Subcutaneous abdominal adipose tissue (tissue), 5 donors: ENCODE results near the gene BLVRA.
"Not testable (repeated sequence)": the region's sequence is repeated elsewhere in the genome, so short reads cannot be mapped to it uniquely, and the experiment has no call there.

Source experiments
- H3K27ac ChIP-seq: one replicate; pipeline ENCODE4 v1.7.0; 2013; ENCODE audit warnings: low read depth, mild to moderate bottlenecking, inconsistent platforms, low read length, moderate library complexity
- H3K27me3 ChIP-seq, 5 donors: one replicate each; pipeline ENCODE4 v1.7.0; 2013; ENCODE audit warnings: low read length in 5 of 5, inconsistent platforms in 1 of 5; ENCODE audit not compliant: control insufficient read depth in 5 of 5, insufficient read depth in 4 of 5
- H3K36me3 ChIP-seq, 5 donors: one replicate each; pipeline ENCODE4 v1.7.0; 2013; ENCODE audit warnings: low read length in 5 of 5; ENCODE audit not compliant: control insufficient read depth in 5 of 5, insufficient read depth in 5 of 5
- H3K4me1 ChIP-seq, 5 donors: one replicate each; pipeline ENCODE4 v1.7.0; 2013; ENCODE audit warnings: low read length in 5 of 5, mild to moderate bottlenecking in 3 of 5, moderate library complexity in 1 of 5; ENCODE audit not compliant: control insufficient read depth in 5 of 5, insufficient read depth in 5 of 5
- H3K4me3 ChIP-seq, 5 donors: one replicate each; pipeline ENCODE4 v1.7.0; 2013; ENCODE audit warnings: low read length in 5 of 5, low read depth in 1 of 5
- H3K9ac ChIP-seq, 5 donors: one replicate each; pipeline ENCODE4 v1.7.0; 2013; ENCODE audit warnings: low read length in 5 of 5, mild to moderate bottlenecking in 4 of 5, moderate library complexity in 3 of 5
- H3K9me3 ChIP-seq, 5 donors: one replicate each; pipeline ENCODE4 v1.7.0; 2013; ENCODE audit warnings: low read length in 5 of 5; ENCODE audit not compliant: control insufficient read depth in 5 of 5
- donor health status: healthy.
- donor health status: healthy.
- donor health status: healthy.
- donor health status: healthy.
- donor health status: healthy.

The BLVRA gene

DNA sequence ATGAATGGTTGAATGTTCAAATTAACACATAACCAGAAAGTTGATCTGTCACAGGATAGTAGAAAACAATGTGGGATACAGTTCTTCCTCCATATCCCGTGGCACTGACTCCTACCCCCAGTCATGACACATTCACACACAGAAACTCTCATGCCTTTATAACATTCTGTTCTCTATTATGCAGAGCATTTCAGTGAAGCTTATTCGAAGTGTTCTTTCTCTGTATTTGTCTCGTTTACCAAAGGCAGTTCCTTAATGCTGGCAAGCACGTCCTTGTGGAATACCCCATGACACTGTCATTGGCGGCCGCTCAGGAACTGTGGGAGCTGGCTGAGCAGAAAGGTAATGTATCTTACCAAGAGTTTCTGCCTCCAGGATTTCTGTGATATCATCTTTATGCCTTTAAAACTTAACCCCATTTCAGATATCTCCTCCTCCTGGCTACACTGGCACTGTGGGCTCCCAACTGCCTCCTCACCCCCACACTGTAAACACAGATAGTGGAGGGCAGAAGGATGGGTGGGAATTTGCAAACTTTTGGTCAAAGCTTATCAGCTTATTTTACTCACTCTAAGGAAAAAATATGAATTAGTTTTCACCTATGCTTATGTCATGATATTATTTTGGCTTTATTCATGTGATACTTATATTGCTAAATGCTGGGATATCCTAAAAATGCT, 34.1 kb downstream of the BLVRA start:
- H3K27ac ChIP-seq: no peak overlapping the region
- H3K27me3 ChIP-seq: no peaks in the 10 kb centered on the region
- H3K9ac ChIP-seq: no peak overlapping the region
- peaks cover 15 to 65% (median 49%) of the 10 kb centered on the region in 5 donors for H3K36me3 ChIP-seq
- peaks cover 0 to 3% (median 0%) of the 10 kb centered on the region in 5 donors for H3K4me1 ChIP-seq
- no peaks in the 10 kb centered on the region for H3K9me3 ChIP-seq
- no peak overlapping the region for H3K4me3 ChIP-seq

- H3K9ac ChIP-seq: no peak overlapping the region
- H3K27ac ChIP-seq: no peak overlapping the region
- H3K27me3 ChIP-seq: no peaks in the 10 kb centered on the region
- H3K36me3 ChIP-seq: peaks cover under 1 to 56% (median 44%) of the 10 kb centered on the region in 5 donors
- no peaks in the 10 kb centered on the region for H3K9me3 ChIP-seq
- no peaks in the 10 kb centered on the region for H3K4me1 ChIP-seq
- no peak overlapping the region for H3K4me3 ChIP-seq
Observed at GRCh38 chr7:43799605-43800004, 41.1 kb downstream of the BLVRA start.

GRCh38 chr7:43803865-43804264, 45.4 kb downstream of the BLVRA start:
- Histone ChIP-seq H3K4me1 (no peaks in the 10 kb centered on the region), H3K27me3 (no peaks in the 10 kb centered on the region), H3K9me3 (no peaks in the 10 kb centered on the region), H3K27ac (no peak overlapping the region), H3K4me3 (no peak overlapping the region), H3K36me3 (peaks cover 7 to 82% (median 67%) of the 10 kb centered on the region in 5 donors), H3K9ac (no peak overlapping the region)

GRCh38 chr7:43808410-43808809, 49.9 kb downstream of the BLVRA start:
- Histone ChIP-seq H3K4me1 (peaks cover 0 to 9% (median 0%) of the 10 kb centered on the region in 5 donors), H3K9ac (no peak overlapping the region), H3K27me3 (no peaks in the 10 kb centered on the region), H3K4me3 (no peak overlapping the region), H3K36me3 (peaks cover 7 to 57% (median 42%) of the 10 kb centered on the region in 5 donors), H3K27ac (no peak overlapping the region), H3K9me3 (no peaks in the 10 kb centered on the region)

DNA sequence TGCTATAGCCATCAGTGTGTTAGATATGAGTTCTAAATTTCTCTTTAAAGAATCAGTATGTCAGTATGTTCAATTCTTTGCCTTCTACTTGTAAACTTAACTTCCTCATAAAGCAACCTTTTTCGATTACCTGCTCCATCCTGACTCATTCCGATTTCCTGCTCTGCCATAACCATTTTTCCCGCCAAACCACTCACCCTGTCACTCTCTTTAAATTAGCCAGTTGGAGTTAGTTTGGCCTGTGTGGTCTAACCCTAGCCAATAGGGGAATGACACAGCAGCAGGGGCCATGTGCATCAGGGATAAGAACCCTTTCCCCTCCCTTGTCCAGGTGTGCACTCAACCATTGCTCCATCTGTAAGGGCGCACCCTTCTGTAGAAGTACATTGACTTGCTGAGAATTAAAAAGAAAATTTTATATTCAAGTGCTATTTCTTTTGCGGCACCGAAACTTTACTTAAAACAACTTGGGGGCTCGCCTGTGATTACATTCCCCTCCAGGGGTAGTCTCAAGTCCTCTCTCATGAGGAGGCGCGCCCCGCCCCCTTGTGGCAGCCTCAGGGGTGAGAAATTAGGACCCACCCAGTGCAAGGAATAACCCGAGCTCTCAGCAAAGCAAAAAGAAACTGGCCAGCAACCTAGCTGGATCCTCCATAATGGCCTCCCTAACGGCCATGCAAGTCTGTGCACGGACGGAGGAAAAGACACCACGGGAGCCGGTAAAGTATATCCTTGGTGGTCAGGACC, 51.9 kb downstream of the BLVRA start:
- H3K4me1 ChIP-seq, H3K27me3 ChIP-seq, H3K4me3 ChIP-seq, H3K9ac ChIP-seq, H3K9me3 ChIP-seq, H3K27ac ChIP-seq: not testable (repeated sequence)
- H3K36me3 ChIP-seq: peaks cover 5 to 39% (median 25%) of the 10 kb centered on the region in 5 donors

GRCh38 chr7:43815373-43815772, 56.9 kb downstream of the BLVRA start:
- Histone ChIP-seq H3K4me1 (peaks cover 0 to 12% (median 0%) of the 10 kb centered on the region in 5 donors), H3K36me3 (no peaks in the 10 kb centered on the region), H3K9me3 (no peaks in the 10 kb centered on the region), H3K27me3 (no peaks in the 10 kb centered on the region), H3K27ac (no peak overlapping the region), H3K4me3 (no peak overlapping the region), H3K9ac (no peak overlapping the region)

DNA sequence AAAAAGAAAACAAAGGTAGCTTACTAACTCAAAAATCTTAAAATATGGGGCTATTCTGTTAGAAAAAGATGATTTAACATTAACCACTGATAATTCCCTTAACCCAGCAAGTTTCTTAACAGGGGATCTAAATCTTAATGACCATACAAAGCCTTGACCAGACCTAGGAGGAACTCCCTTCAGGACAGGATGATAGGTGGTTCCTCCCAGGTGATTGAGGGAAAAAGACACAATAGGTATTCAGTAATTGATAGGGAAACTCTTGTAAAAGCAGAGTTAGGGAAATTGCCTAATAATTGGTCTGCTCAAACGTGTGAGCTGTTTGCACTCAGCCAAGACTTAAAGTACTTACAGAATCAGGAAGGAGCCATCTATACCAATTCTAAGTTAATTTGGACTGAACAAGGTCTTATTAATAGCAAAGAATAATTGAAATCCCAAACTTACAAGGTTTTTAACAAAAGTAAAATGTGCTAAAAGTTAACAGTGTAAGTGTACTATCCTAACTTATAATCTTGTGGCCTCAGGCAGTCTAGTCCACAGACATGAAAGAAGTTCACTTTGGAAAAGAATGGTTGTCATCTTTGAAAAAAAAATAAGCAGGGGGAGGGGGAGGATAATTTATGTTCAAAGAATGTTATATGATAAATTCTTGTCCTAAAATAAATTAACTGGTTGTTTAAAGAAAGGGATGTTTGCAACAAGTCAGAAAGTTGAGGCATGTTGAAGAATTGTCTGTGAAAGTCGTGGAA, 57.7 kb downstream of the BLVRA start:
- not testable (repeated sequence) for H3K27ac ChIP-seq, H3K4me3 ChIP-seq, H3K9me3 ChIP-seq, H3K9ac ChIP-seq, H3K27me3 ChIP-seq, H3K36me3 ChIP-seq
- peaks cover 0 to 12% (median 0%) of the 10 kb centered on the region in 5 donors for H3K4me1 ChIP-seq

- not testable (repeated sequence) for H3K4me3 ChIP-seq, H3K9me3 ChIP-seq, H3K27ac ChIP-seq, H3K27me3 ChIP-seq, H3K9ac ChIP-seq, H3K36me3 ChIP-seq
- peaks cover 0 to 14% (median 0%) of the 10 kb centered on the region in 5 donors for H3K4me1 ChIP-seq
Observed at GRCh38 chr7:43823425-43823824, 64.9 kb downstream of the BLVRA start.

DNA sequence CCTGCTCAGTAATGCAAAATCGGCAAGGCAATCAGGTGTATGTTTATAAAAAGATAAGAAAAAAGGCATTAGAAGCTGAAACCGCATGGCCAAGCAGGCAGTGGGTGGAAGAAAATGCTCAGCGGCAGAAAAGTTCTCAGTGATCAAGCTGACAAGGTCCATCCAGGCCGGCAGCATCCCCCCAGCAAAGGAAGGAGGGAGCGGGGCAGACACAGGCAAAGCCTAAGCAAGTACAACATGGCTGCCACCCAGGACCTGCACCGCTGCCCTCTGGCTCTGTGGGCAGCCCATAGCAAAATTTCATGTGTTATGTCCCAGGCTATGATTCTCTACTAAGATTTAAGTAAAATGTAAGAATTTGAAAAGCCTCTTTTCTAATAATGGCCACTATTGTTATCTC, 65.5 kb downstream of the BLVRA start:
- H3K27ac ChIP-seq: no peak overlapping the region
- H3K4me1 ChIP-seq: peaks cover 0 to 11% (median 0%) of the 10 kb centered on the region in 5 donors

DNA sequence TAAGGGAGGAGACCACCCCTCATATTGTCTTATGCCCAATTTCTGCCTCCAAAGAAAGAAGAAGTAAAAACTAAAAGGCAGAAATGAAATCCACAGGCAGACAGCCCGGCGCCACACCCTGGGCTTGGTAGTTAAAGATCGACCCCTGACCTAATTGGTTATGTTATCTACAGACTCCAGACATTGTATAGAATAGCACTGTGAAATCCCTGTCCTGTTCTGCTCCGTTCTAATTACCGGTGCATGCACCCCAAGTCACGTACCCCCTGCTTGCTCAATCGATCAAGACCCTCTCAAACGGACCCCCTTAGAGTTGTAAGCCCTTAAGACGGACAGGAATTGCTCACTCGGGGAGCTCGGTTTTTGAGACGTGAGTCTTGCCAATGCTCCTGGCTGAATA, 66.0 kb downstream of the BLVRA start:
- H3K4me1 ChIP-seq: peaks cover 0 to 11% (median 0%) of the 10 kb centered on the region in 5 donors
- H3K9ac ChIP-seq, H3K27ac ChIP-seq, H3K4me3 ChIP-seq, H3K27me3 ChIP-seq, H3K9me3 ChIP-seq, H3K36me3 ChIP-seq: not testable (repeated sequence)

More for the DNA sequence above, 65.5 kb downstream of the BLVRA start:
- Histone ChIP-seq H3K9me3 (no peaks in the 10 kb centered on the region), H3K27me3 (no peaks in the 10 kb centered on the region), H3K4me3 (no peak overlapping the region), H3K9ac (no peak overlapping the region), H3K36me3 (no peaks in the 10 kb centered on the region)
